Natural killer cell (primary cell): Measurements from ENCODE around the gene CDH23. TPM values are rescaled to one million over a fixed set of nuclear protein-coding genes. Genes with fewer than 3 reads are reported as not detected.
A peak's percentile ranks its signal among the peaks of the same experiment; 100 is the strongest.

Source experiments
- ATAC-seq, 3 donors: fragments of 150-1000 bp in 2 of 3; fragments of 200-7000 bp in 1 of 3; cut with Tn5 transposase; 1 replicate in 1 of 3; 2 replicates in 2 of 3; pipeline ENCODE4 v1.10.0; 2021; ENCODE audit warnings: mild to moderate bottlenecking in 2 of 3, moderate library complexity in 2 of 3
- DNase-seq, 2 donors: peaks; one replicate each; pipeline versions ENCODE4 v3.0.0 to v3.0.0-alpha.2; 2013 to 2021; ENCODE audit warnings: mixed read lengths in 1 of 2
- H3K27ac ChIP-seq: one replicate; pipeline ENCODE4 v1.5.1; 2013; ENCODE audit warnings: mild to moderate bottlenecking, low read length
- H3K27me3 ChIP-seq: one replicate; pipeline ENCODE4 v1.6.1; 2013; ENCODE audit warnings: low read length; ENCODE audit not compliant: control insufficient read depth, insufficient read depth
- H3K36me3 ChIP-seq: one replicate; pipeline ENCODE4 v1.6.1; 2013; ENCODE audit warnings: low read length; ENCODE audit not compliant: control insufficient read depth, insufficient read depth
- H3K4me1 ChIP-seq: one replicate; pipeline ENCODE4 v1.6.1; 2013; ENCODE audit warnings: low read length; ENCODE audit not compliant: control insufficient read depth, insufficient read depth
- H3K4me3 ChIP-seq: one replicate; pipeline ENCODE4 v1.5.1; 2013; ENCODE audit warnings: low read length
- H3K9me3 ChIP-seq: one replicate; pipeline ENCODE4 v1.6.1; 2013; ENCODE audit warnings: low read length; ENCODE audit not compliant: control insufficient read depth, insufficient read depth
- H3K27ac Mint-ChIP-seq, 2 donors: one replicate each; pipeline ENCODE4 v1.8.0; 2022; ENCODE audit warnings: mild to moderate bottlenecking in 2 of 2, mixed read lengths in 2 of 2, moderate library complexity in 1 of 2
- H3K27me3 Mint-ChIP-seq, 2 donors: one replicate each; pipeline ENCODE4 v1.8.0; 2022; ENCODE audit warnings: low read depth in 2 of 2, mixed read lengths in 2 of 2
- H3K36me3 Mint-ChIP-seq: one replicate; pipeline ENCODE4 v1.8.0; 2022; ENCODE audit warnings: mixed read lengths
- H3K4me1 Mint-ChIP-seq, 2 donors: one replicate each; pipeline ENCODE4 v1.8.0; 2022; ENCODE audit warnings: mixed read lengths in 2 of 2
- H3K4me3 Mint-ChIP-seq: one replicate; pipeline ENCODE4 v1.8.0; 2022; ENCODE audit warnings: mild to moderate bottlenecking, moderate library complexity, mixed read lengths
- H3K9me3 Mint-ChIP-seq, 2 donors: one replicate each; pipeline ENCODE4 v1.8.0; 2022; ENCODE audit warnings: mixed read lengths in 2 of 2
- CTCF ChIP-seq: fragments of 200-600 bp; IDR thresholded peaks from one replicate; pipeline ENCODE4 v1.8.0; 2022; ENCODE audit warnings: antibody characterized with exemption
- WGBS: methylation state at CpG from one replicate; pipeline ENCODE4 v1.1.7; 2013; ENCODE audit warnings: missing lambda C conversion rate; ENCODE audit not compliant: insufficient coverage; 5-methylcytosine and 5-hydroxymethylcytosine counted together
- intact Hi-C: fragments of 100-400 bp; cut with micrococcal nuclease; formaldehyde crosslinking; loops from one replicate; pipeline ENCODE4 v1.14.2; 2022
- total RNA-seq, 4 donors: library from RNA; stranded (reverse); fragments of 120-200 nt in 1 of 4; gene quantifications; one replicate each; pipeline versions ENCODE4 v1.2.3 to v1.2.4, GENCODE V29; 2013 to 2022

The CDH23 gene
- total RNA-seq, 3 donors from 2014 or later (not counting 1 experiment from before 2014, with no cell fraction given): 1.2 to 6.0 (median 4.3) TPM

DNA sequence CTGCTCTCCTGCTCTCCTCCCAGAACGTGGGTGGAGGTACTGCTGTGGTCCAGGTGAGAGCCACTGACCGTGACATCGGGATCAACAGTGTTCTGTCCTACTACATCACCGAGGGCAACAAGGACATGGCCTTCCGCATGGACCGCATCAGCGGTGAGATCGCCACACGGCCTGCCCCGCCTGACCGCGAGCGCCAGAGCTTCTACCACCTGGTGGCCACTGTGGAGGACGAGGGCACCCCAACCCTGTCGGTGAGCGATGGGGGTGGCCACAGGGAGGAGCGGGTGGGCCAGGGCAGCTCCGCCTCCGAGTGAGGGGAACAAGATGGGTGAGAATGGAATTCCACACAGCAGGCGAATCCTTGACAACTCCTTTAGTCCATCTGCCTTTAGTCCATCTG lies 345.0 kb downstream of the CDH23 start:
- Mint-ChIP-seq H3K36me3 (no peaks in the 10 kb centered on the region), H3K27me3 (no peaks in the 10 kb centered on the region), H3K4me1 (peaks cover 75 to 88% of the 10 kb centered on the region in 2 donors), H3K9me3 (no peaks in the 10 kb centered on the region), H3K27ac (peak overlapping the region; percentile 88 to 90), H3K4me3 (peak overlapping the region; percentile 80)
- H3K27me3 ChIP-seq: no peaks in the 10 kb centered on the region
- H3K9me3 ChIP-seq: no peaks in the 10 kb centered on the region
- peak overlapping the region; percentile 60 for H3K27ac ChIP-seq
- intact Hi-C loops: loop anchor here (5.0 kb wide), 1 partner anchor 44 kb away; no protein-coding TSS in a partner anchor
- DNase-seq: no peak
- 92% methylated on average over 18 of the region's 20 CpGs for WGBS
- peaks cover 98% of the 10 kb centered on the region for H3K4me1 ChIP-seq
- ATAC-seq: no peak
- no peak for TF ChIP-seq CTCF
- H3K36me3 ChIP-seq: no peaks in the 10 kb centered on the region
- H3K4me3 ChIP-seq: no peak overlapping the region

DNA sequence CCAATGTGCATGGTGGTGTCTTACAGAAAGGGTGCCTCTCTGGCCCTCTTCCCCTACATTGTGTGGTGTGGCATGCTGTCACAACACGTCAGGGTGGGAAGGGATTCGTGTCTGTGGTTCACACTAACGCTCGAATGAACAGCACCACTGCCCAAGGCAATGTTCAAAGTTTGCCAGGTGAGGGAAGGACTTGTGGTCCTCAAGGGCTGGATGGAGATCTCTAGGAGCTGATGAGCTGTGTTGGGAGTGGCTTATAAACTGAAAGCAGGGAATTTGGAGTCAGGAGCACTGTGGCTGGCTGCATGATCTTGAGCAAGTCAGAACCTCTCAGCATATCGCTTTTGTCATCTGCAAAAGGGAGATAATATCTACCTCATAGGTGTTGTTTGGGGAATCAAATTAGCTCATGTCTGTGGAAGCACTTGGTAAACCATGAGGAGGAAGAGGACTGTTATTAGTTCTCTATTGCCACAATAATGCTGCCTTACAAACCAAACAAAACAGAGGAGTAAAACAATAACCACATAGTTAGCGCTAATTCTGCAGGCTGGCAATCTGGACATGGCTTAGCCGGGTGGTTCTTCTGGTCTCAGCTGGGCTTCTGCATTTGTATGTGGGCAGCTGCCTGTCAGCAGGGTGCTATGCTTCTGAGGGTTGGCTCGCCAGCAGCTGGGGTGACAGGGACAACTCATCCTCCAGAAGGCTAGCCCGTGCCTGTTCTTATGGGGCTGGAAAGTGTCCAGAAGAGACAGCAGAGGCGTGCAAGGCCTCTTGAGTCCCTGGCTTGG lies 345.8 kb downstream of the CDH23 start:
- Mint-ChIP-seq H3K36me3 (no peaks in the 10 kb centered on the region), H3K4me1 (peaks cover 77 to 90% of the 10 kb centered on the region in 2 donors), H3K27me3 (no peaks in the 10 kb centered on the region), H3K4me3 (peak overlapping the region; percentile 80), H3K27ac (peak overlapping the region; percentile 88 to 90), H3K9me3 (no peaks in the 10 kb centered on the region)
- Histone ChIP-seq H3K4me1 (peaks cover 98% of the 10 kb centered on the region), H3K27ac (peak overlapping the region; percentile 60), H3K4me3 (no peak overlapping the region), H3K36me3 (no peaks in the 10 kb centered on the region), H3K27me3 (no peaks in the 10 kb centered on the region), H3K9me3 (no peaks in the 10 kb centered on the region)
- no peak for TF ChIP-seq CTCF
- DNase-seq (peak; percentile 47 to 70), ATAC-seq (peak; percentile 77 to 89 (median 78))
- intact Hi-C loops: loop anchor here (5.0 kb wide), 1 partner anchor 45 kb away; no protein-coding TSS in a partner anchor
- WGBS: 29% methylated on average over 10 of the region's 10 CpGs

GRCh38 chr10:71743089-71743838 lies 346.5 kb downstream of the CDH23 start:
- H3K36me3 Mint-ChIP-seq: no peaks in the 10 kb centered on the region
- no peak for TF ChIP-seq CTCF
- Histone ChIP-seq H3K27me3 (no peaks in the 10 kb centered on the region), H3K4me1 (peaks cover 98% of the 10 kb centered on the region), H3K4me3 (no peak overlapping the region), H3K27ac (peak overlapping the region; percentile 60), H3K36me3 (no peaks in the 10 kb centered on the region), H3K9me3 (no peaks in the 10 kb centered on the region)
- H3K9me3 Mint-ChIP-seq: no peaks in the 10 kb centered on the region
- no peaks in the 10 kb centered on the region for H3K27me3 Mint-ChIP-seq
- peak in 1 of 3 donors; percentile 7 for ATAC-seq
- intact Hi-C loops: loop anchor here (5.0 kb wide), 1 partner anchor 46 kb away; no protein-coding TSS in a partner anchor
- H3K4me3 Mint-ChIP-seq: peak overlapping the region; percentile 80
- WGBS: 84% methylated on average over 4 of the region's 4 CpGs
- H3K27ac Mint-ChIP-seq: peak overlapping the region; percentile 88 to 90
- no peak for DNase-seq
- peaks cover 77 to 90% of the 10 kb centered on the region in 2 donors for H3K4me1 Mint-ChIP-seq
